ENCODE results near the gene CDH4. TPM values are rescaled to one million over a fixed set of nuclear protein-coding genes. Genes with fewer than 3 reads are reported as not detected.

The CDH4 gene
- total and polyA plus RNA-seq, 5 donors from 2014 or later, result 0.07 to 0.69 (median 0.49) TPM; not detected in 1

DNA sequence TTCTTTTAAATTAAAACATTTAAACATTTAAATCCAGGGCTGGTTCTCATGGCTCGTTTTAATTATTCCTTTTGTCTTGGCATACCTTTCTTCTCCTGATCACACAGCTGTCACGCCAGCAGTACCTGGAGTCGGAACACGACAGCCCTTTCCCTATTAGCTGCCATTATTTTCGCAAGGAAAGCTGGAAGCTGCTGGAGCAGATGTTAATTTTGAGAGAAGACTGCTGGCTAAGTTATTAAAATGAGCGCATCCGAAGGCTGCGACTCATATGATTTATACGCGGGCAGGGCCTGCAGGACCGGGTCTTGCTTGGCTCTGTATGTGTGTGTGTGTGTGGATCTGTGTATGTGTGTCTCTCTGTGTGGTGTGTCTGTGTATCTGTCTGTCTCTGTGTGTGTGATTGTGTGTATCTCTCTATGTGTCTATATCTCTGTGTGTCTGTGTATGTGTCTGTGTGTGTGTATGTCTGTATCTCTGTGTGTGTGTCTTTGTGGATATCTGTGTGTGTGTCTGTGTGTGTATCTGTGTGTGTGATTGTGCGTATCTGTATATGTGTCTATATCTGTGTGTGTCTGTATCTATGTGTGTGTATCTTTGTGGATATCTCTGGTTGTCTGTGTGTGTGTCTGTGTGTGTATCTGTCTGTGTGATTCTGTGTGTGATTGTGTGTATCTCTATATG is 191.5 kb downstream of the CDH4 start:
- H3K4me1 ChIP-seq (ENCODE audit: control insufficient read depth, insufficient read depth, low read length, poor library complexity, severe bottlenecking), result no peaks in the 10 kb centered on the region
- no peak overlapping the region for H3K4me3 ChIP-seq (ENCODE audit: low read depth, low read length)
- peaks cover 2% of the 10 kb centered on the region for H3K27me3 Mint-ChIP-seq

DNA sequence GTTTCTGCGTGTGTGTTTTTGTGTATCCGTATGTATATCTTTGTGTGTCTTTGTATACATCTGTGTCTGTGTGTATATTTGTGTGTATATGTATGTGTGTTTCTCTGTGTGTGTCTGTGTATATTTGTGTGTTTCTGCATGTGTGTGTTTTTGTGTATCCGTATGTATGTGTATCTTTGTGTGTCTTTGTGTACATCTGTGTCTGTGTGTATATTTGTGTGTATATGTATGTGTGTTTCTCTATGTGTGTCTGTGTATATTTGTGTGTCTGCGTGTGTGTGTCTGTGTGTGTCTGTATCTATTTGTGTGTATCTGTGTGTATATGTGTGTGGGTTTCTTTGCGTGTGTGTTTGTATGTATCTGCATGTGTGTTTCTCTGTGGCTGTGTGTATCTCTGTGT is 192.6 kb downstream of the CDH4 start:
- Mint-ChIP-seq H3K27me3 (no peaks in the 10 kb centered on the region), H3K4me3 (no peak overlapping the region), H3K9me3 (peaks cover 0 to 4% (median 0%) of the 10 kb centered on the region in 7 donors), H3K36me3 (no peaks in the 10 kb centered on the region), H3K27ac (no peak overlapping the region), H3K4me1 (no peaks in the 10 kb centered on the region)
- Histone ChIP-seq H3K4me3 (ENCODE audit: low read depth, low read length) (no peak overlapping the region), H3K9me3 (ENCODE audit: control insufficient read depth in 2 of 2, low read length in 2 of 2) (no peaks in the 10 kb centered on the region), H3K27me3 (ENCODE audit: control insufficient read depth, insufficient read depth, low read length) (no peaks in the 10 kb centered on the region), H3K27ac (ENCODE audit: insufficient read depth, low read length, poor library complexity, severe bottlenecking) (no peak overlapping the region), H3K36me3 (ENCODE audit: control insufficient read depth, insufficient read depth, low read length) (no peaks in the 10 kb centered on the region), H3K4me1 (ENCODE audit: control insufficient read depth, insufficient read depth, low read length, poor library complexity, severe bottlenecking) (no peaks in the 10 kb centered on the region)
- ATAC-seq (ENCODE audit: low read depth in 2 of 2) (no peak), DNase-seq (no peak)

More for the DNA sequence above, 191.5 kb downstream of the CDH4 start:
- Histone ChIP-seq H3K27ac (ENCODE audit: insufficient read depth, low read length, poor library complexity, severe bottlenecking) (no peak overlapping the region), H3K36me3 (ENCODE audit: control insufficient read depth, insufficient read depth, low read length) (no peaks in the 10 kb centered on the region), H3K27me3 (ENCODE audit: control insufficient read depth, insufficient read depth, low read length) (no peaks in the 10 kb centered on the region), H3K9me3 (ENCODE audit: control insufficient read depth in 2 of 2, low read length in 2 of 2) (no peaks in the 10 kb centered on the region)
- peaks cover 0 to 2% (median 0%) of the 10 kb centered on the region in 7 donors for H3K9me3 Mint-ChIP-seq
- no peaks in the 10 kb centered on the region for H3K4me1 Mint-ChIP-seq
- no peak for DNase-seq
- no peak overlapping the region for H3K4me3 Mint-ChIP-seq
- H3K36me3 Mint-ChIP-seq, result no peaks in the 10 kb centered on the region
- H3K27ac Mint-ChIP-seq, result no peak overlapping the region
- no peak for ATAC-seq (ENCODE audit: low read depth in 2 of 2)

DNA sequence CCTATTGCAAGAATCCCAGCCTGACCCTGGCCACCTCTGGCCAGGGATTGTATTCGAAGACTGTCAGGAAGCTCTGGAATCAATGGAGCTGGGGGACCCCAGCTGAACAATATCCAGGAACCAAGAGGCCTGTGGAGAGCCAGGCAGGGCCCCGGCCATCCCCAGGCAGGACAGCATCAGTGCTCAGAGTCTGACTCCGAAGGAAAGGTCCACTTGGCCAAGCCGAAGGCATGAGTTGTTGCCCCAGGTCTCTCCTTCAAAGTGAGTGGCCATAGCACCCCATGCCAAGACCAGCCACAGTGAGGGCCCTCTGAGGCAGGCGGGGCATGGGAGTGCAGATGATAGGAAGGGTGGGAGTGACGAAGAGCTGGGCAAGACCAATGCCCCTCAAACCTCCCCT is 193.1 kb downstream of the CDH4 start:
- no peaks in the 10 kb centered on the region for H3K27me3 Mint-ChIP-seq
- ATAC-seq (ENCODE audit: low read depth in 2 of 2) (no peak), DNase-seq (no peak)
- H3K4me1 Mint-ChIP-seq, result no peaks in the 10 kb centered on the region
- Histone ChIP-seq H3K36me3 (ENCODE audit: control insufficient read depth, insufficient read depth, low read length) (no peaks in the 10 kb centered on the region), H3K4me3 (ENCODE audit: low read depth, low read length) (no peak overlapping the region), H3K4me1 (ENCODE audit: control insufficient read depth, insufficient read depth, low read length, poor library complexity, severe bottlenecking) (no peaks in the 10 kb centered on the region), H3K27me3 (ENCODE audit: control insufficient read depth, insufficient read depth, low read length) (no peaks in the 10 kb centered on the region), H3K27ac (ENCODE audit: insufficient read depth, low read length, poor library complexity, severe bottlenecking) (no peak overlapping the region), H3K9me3 (ENCODE audit: control insufficient read depth in 2 of 2, low read length in 2 of 2) (no peaks in the 10 kb centered on the region)
- H3K9me3 Mint-ChIP-seq, result peaks cover 0 to 4% (median 0%) of the 10 kb centered on the region in 7 donors
- no peaks in the 10 kb centered on the region for H3K36me3 Mint-ChIP-seq
- H3K4me3 Mint-ChIP-seq, result no peak overlapping the region
- H3K27ac Mint-ChIP-seq, result no peak overlapping the region

GRCh38 chr20:61445741-61446140 is 193.7 kb downstream of the CDH4 start:
- no peak for DNase-seq
- no peaks in the 10 kb centered on the region for H3K4me1 Mint-ChIP-seq
- H3K27ac Mint-ChIP-seq, result no peak overlapping the region
- Histone ChIP-seq H3K4me1 (ENCODE audit: control insufficient read depth, insufficient read depth, low read length, poor library complexity, severe bottlenecking) (no peaks in the 10 kb centered on the region), H3K4me3 (ENCODE audit: low read depth, low read length) (no peak overlapping the region), H3K27me3 (ENCODE audit: control insufficient read depth, insufficient read depth, low read length) (no peaks in the 10 kb centered on the region), H3K36me3 (ENCODE audit: control insufficient read depth, insufficient read depth, low read length) (no peaks in the 10 kb centered on the region), H3K27ac (ENCODE audit: insufficient read depth, low read length, poor library complexity, severe bottlenecking) (no peak overlapping the region), H3K9me3 (ENCODE audit: control insufficient read depth in 2 of 2, low read length in 2 of 2) (no peaks in the 10 kb centered on the region)
- H3K4me3 Mint-ChIP-seq, result no peak overlapping the region
- H3K27me3 Mint-ChIP-seq, result no peaks in the 10 kb centered on the region
- H3K36me3 Mint-ChIP-seq, result no peaks in the 10 kb centered on the region
- peak in 1 of 2 donors; percentile 14 for ATAC-seq (ENCODE audit: low read depth in 2 of 2)
- H3K9me3 Mint-ChIP-seq, result peaks cover 0 to 4% (median 0%) of the 10 kb centered on the region in 7 donors

DNA sequence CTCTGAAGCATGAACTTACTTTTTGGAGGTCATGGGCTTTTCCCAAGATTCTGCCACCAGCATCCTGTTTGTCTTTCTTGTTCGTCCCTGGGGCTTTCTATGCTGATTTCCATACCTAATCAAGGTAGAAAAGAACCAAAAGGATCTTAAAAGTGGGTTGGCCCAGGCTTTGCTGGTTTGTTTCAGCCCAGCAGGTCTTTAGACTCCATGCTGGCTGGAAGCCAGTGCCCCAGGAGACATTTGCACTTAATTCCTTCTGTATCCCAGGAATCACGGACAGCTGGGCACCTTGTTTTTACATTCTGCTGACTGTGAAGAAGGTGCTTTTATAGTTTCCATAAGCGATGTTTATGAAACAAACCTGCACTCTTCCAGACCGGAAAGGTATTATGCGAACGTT is 195.9 kb downstream of the CDH4 start:
- no peak overlapping the region for H3K27ac Mint-ChIP-seq
- ATAC-seq (ENCODE audit: low read depth in 2 of 2) (no peak), DNase-seq (no peak)
- Histone ChIP-seq H3K9me3 (ENCODE audit: control insufficient read depth in 2 of 2, low read length in 2 of 2) (no peaks in the 10 kb centered on the region), H3K27ac (ENCODE audit: insufficient read depth, low read length, poor library complexity, severe bottlenecking) (no peak overlapping the region), H3K4me1 (ENCODE audit: control insufficient read depth, insufficient read depth, low read length, poor library complexity, severe bottlenecking) (no peaks in the 10 kb centered on the region), H3K4me3 (ENCODE audit: low read depth, low read length) (no peak overlapping the region), H3K27me3 (ENCODE audit: control insufficient read depth, insufficient read depth, low read length) (no peaks in the 10 kb centered on the region), H3K36me3 (ENCODE audit: control insufficient read depth, insufficient read depth, low read length) (no peaks in the 10 kb centered on the region)
- H3K9me3 Mint-ChIP-seq, result peaks cover 0 to 4% (median 0%) of the 10 kb centered on the region in 7 donors
- no peak overlapping the region for H3K4me3 Mint-ChIP-seq
- no peaks in the 10 kb centered on the region for H3K27me3 Mint-ChIP-seq
- H3K4me1 Mint-ChIP-seq, result no peaks in the 10 kb centered on the region
- no peaks in the 10 kb centered on the region for H3K36me3 Mint-ChIP-seq

DNA sequence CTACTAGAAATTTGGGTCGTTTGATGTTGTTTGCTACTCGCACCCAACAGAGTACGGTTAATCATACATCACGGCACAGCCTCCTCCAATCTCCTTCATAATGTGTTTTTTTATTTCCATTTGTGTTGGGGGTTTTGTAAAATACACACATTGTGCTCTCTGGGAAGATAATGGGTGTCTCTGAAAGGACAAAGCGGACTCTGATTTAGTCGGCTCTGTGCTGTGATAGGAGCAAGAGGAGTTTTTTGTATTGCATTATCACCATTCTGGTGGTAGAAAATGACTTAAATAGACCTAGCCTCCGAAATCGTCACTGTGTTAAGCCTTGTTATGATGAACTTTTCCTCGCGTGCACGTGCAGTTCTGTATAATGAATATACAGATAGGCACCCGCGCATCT is 196.3 kb downstream of the CDH4 start:
- DNase-seq (no peak), ATAC-seq (ENCODE audit: low read depth in 2 of 2) (no peak)
- Mint-ChIP-seq H3K4me1 (no peaks in the 10 kb centered on the region), H3K9me3 (peaks cover 0 to 4% (median 0%) of the 10 kb centered on the region in 7 donors), H3K27ac (no peak overlapping the region), H3K27me3 (no peaks in the 10 kb centered on the region), H3K36me3 (no peaks in the 10 kb centered on the region), H3K4me3 (no peak overlapping the region)
- Histone ChIP-seq H3K4me3 (ENCODE audit: low read depth, low read length) (no peak overlapping the region), H3K27me3 (ENCODE audit: control insufficient read depth, insufficient read depth, low read length) (no peaks in the 10 kb centered on the region), H3K4me1 (ENCODE audit: control insufficient read depth, insufficient read depth, low read length, poor library complexity, severe bottlenecking) (no peaks in the 10 kb centered on the region), H3K36me3 (ENCODE audit: control insufficient read depth, insufficient read depth, low read length) (no peaks in the 10 kb centered on the region), H3K9me3 (ENCODE audit: control insufficient read depth in 2 of 2, low read length in 2 of 2) (no peaks in the 10 kb centered on the region), H3K27ac (ENCODE audit: insufficient read depth, low read length, poor library complexity, severe bottlenecking) (no peak overlapping the region)

DNA sequence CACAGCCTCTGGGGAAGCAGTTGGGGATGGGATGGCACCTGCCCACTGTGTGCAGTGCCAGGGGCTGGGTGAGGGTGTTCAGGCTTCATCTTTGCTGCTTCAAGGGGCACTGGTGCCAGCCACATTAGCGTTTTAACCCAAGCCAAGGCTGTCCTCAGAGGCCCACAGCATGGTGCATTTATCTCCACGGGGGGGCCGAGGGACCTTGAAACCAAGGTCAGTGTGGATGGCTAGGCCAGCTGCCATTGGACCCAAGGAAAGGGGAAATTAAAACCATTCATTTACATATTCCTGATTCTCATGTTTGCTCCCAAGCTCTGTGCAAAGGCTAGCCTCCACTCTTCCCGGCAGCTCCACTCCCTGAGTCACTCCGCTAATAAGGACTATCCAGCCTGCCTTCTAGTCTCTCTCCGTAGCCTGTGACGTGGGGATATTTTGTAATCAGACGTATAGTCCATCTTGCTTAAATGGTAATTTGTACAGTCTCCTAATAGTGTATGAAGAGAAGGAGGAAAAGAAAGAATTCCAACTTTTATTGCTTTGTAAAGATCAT is 197.1 kb downstream of the CDH4 start:
- H3K36me3 ChIP-seq (ENCODE audit: control insufficient read depth, insufficient read depth, low read length), result no peaks in the 10 kb centered on the region
- no peak overlapping the region for H3K27ac ChIP-seq (ENCODE audit: insufficient read depth, low read length, poor library complexity, severe bottlenecking)
- Mint-ChIP-seq H3K9me3 (peaks cover 0 to 4% (median 0%) of the 10 kb centered on the region in 7 donors), H3K4me1 (no peaks in the 10 kb centered on the region), H3K27ac (no peak overlapping the region), H3K36me3 (no peaks in the 10 kb centered on the region), H3K4me3 (no peak overlapping the region), H3K27me3 (no peaks in the 10 kb centered on the region)
- DNase-seq, result no peak
- H3K27me3 ChIP-seq (ENCODE audit: control insufficient read depth, insufficient read depth, low read length), result no peaks in the 10 kb centered on the region
- no peaks in the 10 kb centered on the region for H3K9me3 ChIP-seq (ENCODE audit: control insufficient read depth in 2 of 2, low read length in 2 of 2)
- no peak for ATAC-seq (ENCODE audit: low read depth in 2 of 2)
- no peak overlapping the region for H3K4me3 ChIP-seq (ENCODE audit: low read depth, low read length)
- no peaks in the 10 kb centered on the region for H3K4me1 ChIP-seq (ENCODE audit: control insufficient read depth, insufficient read depth, low read length, poor library complexity, severe bottlenecking)

GRCh38 chr20:61449916-61450315 is 197.9 kb downstream of the CDH4 start:
- Histone ChIP-seq H3K9me3 (ENCODE audit: control insufficient read depth in 2 of 2, low read length in 2 of 2) (no peaks in the 10 kb centered on the region), H3K4me3 (ENCODE audit: low read depth, low read length) (no peak overlapping the region), H3K36me3 (ENCODE audit: control insufficient read depth, insufficient read depth, low read length) (no peaks in the 10 kb centered on the region), H3K27me3 (ENCODE audit: control insufficient read depth, insufficient read depth, low read length) (no peaks in the 10 kb centered on the region), H3K4me1 (ENCODE audit: control insufficient read depth, insufficient read depth, low read length, poor library complexity, severe bottlenecking) (no peaks in the 10 kb centered on the region), H3K27ac (ENCODE audit: insufficient read depth, low read length, poor library complexity, severe bottlenecking) (no peak overlapping the region)
- Mint-ChIP-seq H3K36me3 (no peaks in the 10 kb centered on the region), H3K27me3 (no peaks in the 10 kb centered on the region), H3K4me3 (no peak overlapping the region), H3K4me1 (no peaks in the 10 kb centered on the region), H3K9me3 (peaks cover 0 to 4% (median 0%) of the 10 kb centered on the region in 7 donors), H3K27ac (no peak overlapping the region)
- DNase-seq, result no peak
- ATAC-seq (ENCODE audit: low read depth in 2 of 2), result no peak

Measured in CD4-positive, CD25-positive, alpha-beta regulatory T cell (primary cell).